Measurements from ENCODE around the gene SMAD7.

SMAD7 gene

DNA sequence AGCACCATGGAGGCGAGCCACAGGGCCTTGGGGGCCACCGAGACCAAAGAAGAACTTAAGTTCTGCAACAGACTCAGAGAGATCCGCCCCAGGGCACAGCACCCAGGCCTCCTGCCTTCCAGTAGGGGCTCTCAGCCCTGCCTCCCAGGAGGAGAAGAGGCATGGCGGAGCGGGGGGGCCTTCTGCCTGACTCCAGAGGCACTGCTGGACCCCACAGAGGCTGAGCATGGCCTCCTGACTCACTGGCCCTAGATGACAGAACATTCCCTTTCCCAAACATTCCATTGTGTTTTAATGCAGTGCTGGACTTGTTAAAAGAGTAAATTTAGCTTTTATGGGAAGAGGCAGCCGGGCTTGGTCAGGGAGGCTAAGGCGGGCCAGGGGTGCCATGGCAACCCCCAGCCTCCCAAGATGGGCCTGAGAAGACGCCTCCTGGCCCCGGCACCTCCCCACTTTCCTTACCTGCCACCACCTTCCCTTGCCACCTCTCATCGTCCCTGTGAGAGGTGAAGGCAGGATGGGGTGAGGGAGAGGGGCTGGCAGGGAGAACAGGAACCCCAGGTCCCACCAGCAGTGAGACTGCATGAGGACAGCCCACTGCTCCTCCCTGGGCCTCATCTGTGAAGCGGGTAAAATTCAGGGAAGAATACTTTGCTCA, 65.4 kb downstream of the SMAD7 start:
- no peak overlapping the region for H3K4me3 ChIP-seq (ENCODE audit: low read depth, low read length)
- ChIA-PET POLR2A (no interaction called here), CTCF (interaction anchor here (1.2 to 1.7 kb wide), 2 partner anchors 9 to 16 kb away, joined by 3 to 4 read pairs; no protein-coding TSS in a partner anchor)
- DNase-seq (ENCODE audit: low read depth, low spot score) = no peak
- TF ChIP-seq, protein P1, sequence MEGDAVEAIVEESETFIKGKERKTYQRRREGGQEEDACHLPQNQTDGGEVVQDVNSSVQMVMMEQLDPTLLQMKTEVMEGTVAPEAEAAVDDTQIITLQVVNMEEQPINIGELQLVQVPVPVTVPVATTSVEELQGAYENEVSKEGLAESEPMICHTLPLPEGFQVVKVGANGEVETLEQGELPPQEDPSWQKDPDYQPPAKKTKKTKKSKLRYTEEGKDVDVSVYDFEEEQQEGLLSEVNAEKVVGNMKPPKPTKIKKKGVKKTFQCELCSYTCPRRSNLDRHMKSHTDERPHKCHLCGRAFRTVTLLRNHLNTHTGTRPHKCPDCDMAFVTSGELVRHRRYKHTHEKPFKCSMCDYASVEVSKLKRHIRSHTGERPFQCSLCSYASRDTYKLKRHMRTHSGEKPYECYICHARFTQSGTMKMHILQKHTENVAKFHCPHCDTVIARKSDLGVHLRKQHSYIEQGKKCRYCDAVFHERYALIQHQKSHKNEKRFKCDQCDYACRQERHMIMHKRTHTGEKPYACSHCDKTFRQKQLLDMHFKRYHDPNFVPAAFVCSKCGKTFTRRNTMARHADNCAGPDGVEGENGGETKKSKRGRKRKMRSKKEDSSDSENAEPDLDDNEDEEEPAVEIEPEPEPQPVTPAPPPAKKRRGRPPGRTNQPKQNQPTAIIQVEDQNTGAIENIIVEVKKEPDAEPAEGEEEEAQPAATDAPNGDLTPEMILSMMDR (IDR thresholded peaks at IDR 0.05; ENCODE audit: insufficient read depth, low read length, missing control alignments) = no peak

DNA sequence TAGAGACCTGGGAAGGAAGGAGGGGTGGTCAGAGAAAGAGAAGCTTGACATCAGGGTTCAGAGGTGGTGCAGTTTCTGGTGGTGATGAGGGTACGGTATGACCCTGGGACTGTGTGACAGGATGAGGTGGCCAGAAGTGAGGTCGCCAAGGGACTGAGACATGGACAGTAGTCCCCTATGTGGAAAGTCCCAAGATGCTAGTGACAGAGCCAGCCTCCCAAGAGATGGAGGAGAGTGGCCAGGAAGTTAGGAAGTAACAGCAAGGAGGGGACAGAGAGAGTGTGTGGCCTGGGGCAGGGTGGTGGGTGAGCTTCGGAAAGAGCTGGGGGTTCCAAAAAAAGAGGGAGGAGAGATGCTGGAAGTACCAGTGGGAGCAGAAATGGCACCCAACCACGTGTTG, 66.0 kb downstream of the SMAD7 start:
- no peak overlapping the region for H3K4me3 ChIP-seq (ENCODE audit: low read depth, low read length)
- POLR2A ChIA-PET = no interaction called here
- no peak for DNase-seq (ENCODE audit: low read depth, low spot score)
- CTCF ChIA-PET = interaction anchor here (1.7 kb wide), 1 partner anchor 10 kb away, joined by 4 read pairs; no protein-coding TSS in a partner anchor
- TF ChIP-seq, protein P1 (IDR thresholded peaks at IDR 0.05; ENCODE audit: insufficient read depth, low read length, missing control alignments) = no peak

DNA sequence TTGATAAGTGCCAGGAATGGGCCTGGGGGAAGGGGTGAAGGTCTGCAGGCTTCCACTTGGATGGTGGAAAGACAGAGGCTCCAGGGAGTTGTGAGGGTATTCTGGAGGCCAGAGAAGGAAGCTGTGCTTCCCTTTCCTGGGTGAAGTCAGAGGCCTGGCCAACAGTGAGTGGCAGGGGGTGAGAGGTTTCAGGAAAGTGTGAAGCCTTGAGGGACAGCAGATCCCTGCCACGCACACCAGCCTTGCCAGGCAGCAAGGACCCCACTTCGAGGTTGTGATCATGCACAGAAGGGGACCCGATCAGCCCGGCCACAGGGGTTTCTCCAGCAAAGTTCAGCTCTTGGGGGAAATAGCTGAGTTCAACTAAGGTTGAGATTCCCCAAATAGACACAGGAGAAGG, 66.5 kb downstream of the SMAD7 start:
- no peak overlapping the region for H3K4me3 ChIP-seq (ENCODE audit: low read depth, low read length)
- POLR2A ChIA-PET = no interaction called here
- no peak for DNase-seq (ENCODE audit: low read depth, low spot score)
- TF ChIP-seq, protein P1 (IDR thresholded peaks at IDR 0.05; ENCODE audit: insufficient read depth, low read length, missing control alignments) = no peak
- CTCF ChIA-PET = interaction anchor here (1.7 kb wide), 1 partner anchor 10 kb away, joined by 4 read pairs; no protein-coding TSS in a partner anchor

DNA sequence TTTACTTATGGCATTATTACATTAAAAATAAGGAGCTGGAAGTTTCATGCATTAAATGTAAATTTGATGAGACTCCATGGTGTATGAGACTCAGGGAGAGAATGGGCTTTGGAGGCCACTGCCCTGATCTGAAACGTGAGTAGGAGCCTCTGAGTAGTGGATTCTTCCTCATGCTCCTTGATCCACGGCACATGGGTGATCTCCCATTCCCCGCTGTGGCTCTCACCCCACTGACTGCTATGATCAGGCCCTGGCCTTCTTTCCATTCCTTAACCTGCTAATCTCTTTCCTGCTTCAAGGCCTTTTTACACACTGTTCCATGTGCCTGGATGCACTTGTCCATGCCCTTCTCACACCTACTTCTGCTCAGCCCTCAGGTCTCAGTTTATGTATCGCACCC, 68.4 kb downstream of the SMAD7 start:
- H3K4me3 ChIP-seq (ENCODE audit: low read depth, low read length) = no peak overlapping the region
- TF ChIP-seq, protein P1 (IDR thresholded peaks at IDR 0.05; ENCODE audit: insufficient read depth, low read length, missing control alignments) = no peak
- DNase-seq (ENCODE audit: low read depth, low spot score) = no peak
- POLR2A ChIA-PET = no interaction called here
- CTCF ChIA-PET = no interaction called here

DNA sequence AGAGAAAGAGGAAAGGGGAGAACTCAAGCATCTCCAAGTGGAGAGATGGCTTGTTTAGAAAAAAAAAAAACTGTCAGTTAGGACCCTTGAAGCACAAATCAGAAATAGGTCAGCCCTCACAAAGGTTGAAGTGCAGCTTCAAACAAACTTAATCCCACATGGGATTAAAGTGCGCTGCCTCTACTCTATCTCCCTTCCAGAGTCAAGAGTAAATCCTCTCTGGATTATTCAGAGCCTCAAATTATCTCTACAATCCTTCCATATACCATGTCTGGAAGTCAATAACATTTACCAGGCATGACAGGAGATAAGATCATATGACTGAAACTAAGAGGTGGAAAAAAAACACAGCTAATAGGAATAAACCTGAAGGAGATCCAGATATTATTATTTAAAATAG, 69.8 kb downstream of the SMAD7 start:
- POLR2A ChIA-PET = no interaction called here

DNA sequence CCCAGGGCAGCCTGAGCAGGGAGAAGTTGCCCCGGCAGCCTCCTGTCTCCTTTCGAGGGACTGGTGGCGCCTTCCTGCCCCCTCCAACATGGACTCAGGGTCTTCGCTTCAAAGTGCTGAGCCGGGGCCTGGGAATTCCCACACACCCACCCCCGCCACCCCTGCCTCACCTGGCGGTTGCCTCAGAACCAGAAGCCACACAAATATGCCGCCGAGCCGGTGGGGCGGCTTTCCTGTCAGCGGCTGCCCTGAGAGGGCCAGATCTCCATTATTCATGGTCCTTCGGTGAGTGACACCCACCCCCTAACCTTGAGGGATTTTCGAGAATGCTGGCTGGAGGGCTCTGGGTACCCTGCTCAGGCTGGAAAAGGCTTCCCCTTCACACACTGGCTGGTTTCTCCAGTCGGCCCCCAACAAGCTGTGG, 71.7 kb downstream of the SMAD7 start:
- DNase-seq (ENCODE audit: low read depth, low spot score) = no peak
- H3K4me3 ChIP-seq (ENCODE audit: low read depth, low read length) = no peak overlapping the region
- TF ChIP-seq, protein P1 (IDR thresholded peaks at IDR 0.05; ENCODE audit: insufficient read depth, low read length, missing control alignments) = no peak
- ChIA-PET CTCF (interaction anchor here (0.6 kb wide), 1 partner anchor 320 kb away, joined by 3 read pairs; no protein-coding TSS in a partner anchor), POLR2A (no interaction called here)

More for the DNA sequence above, 69.8 kb downstream of the SMAD7 start:
- TF ChIP-seq, protein P1 (IDR thresholded peaks at IDR 0.05; ENCODE audit: insufficient read depth, low read length, missing control alignments) = no peak
- H3K4me3 ChIP-seq (ENCODE audit: low read depth, low read length) = no peak overlapping the region
- DNase-seq (ENCODE audit: low read depth, low spot score) = no peak
- CTCF ChIA-PET = no interaction called here

Data from AG04449 (cell line).